HG02938 (cell line): Measurements from ENCODE around the gene SNAPC4.
"Not testable (repeated sequence)": the region's sequence is repeated elsewhere in the genome, so short reads cannot be mapped to it uniquely, and the experiment has no call there.

Experiments used
- ATAC-seq: cut with Tn5 transposase; IDR thresholded peaks from one replicate; pipeline ENCODE4 v1.9.1; 2021; ENCODE audit warnings: mild to moderate bottlenecking, moderate library complexity; ENCODE audit not compliant: unreplicated experiment

The SNAPC4 gene

GRCh38 chr9:136358888-136359287 lies 41.1 kb downstream of the SNAPC4 start:
- no peak for ATAC-seq

GRCh38 chr9:136358016-136358415 lies 42.0 kb downstream of the SNAPC4 start:
- no peak for ATAC-seq

- ATAC-seq = no peak
Measured at GRCh38 chr9:136357202-136357725, 42.7 kb downstream of the SNAPC4 start.

- no peak for ATAC-seq
Measured at GRCh38 chr9:136355616-136356557, 44.1 kb downstream of the SNAPC4 start.

- no peak for ATAC-seq
Measured at GRCh38 chr9:136354592-136355085, 45.3 kb downstream of the SNAPC4 start.

GRCh38 chr9:136353757-136354488 lies 46.0 kb downstream of the SNAPC4 start:
- no peak for ATAC-seq

- ATAC-seq = no peak
Measured at GRCh38 chr9:136353088-136353487, 46.9 kb downstream of the SNAPC4 start.

GRCh38 chr9:136352682-136353081 lies 47.3 kb downstream of the SNAPC4 start:
- no peak for ATAC-seq

GRCh38 chr9:136351868-136352267 lies 48.1 kb downstream of the SNAPC4 start:
- ATAC-seq = not testable (repeated sequence)

- ATAC-seq = no peak
Measured at GRCh38 chr9:136351252-136351800, 48.6 kb downstream of the SNAPC4 start.
